AG08395 (cell line): ENCODE measurements around the gene FSIP1.

ENCODE experiments used
- DNase-seq: peaks from one replicate; pipeline ENCODE4 v3.0.0; 2012; ENCODE audit warnings: mixed read lengths, low spot score

The FSIP1 gene

DNA sequence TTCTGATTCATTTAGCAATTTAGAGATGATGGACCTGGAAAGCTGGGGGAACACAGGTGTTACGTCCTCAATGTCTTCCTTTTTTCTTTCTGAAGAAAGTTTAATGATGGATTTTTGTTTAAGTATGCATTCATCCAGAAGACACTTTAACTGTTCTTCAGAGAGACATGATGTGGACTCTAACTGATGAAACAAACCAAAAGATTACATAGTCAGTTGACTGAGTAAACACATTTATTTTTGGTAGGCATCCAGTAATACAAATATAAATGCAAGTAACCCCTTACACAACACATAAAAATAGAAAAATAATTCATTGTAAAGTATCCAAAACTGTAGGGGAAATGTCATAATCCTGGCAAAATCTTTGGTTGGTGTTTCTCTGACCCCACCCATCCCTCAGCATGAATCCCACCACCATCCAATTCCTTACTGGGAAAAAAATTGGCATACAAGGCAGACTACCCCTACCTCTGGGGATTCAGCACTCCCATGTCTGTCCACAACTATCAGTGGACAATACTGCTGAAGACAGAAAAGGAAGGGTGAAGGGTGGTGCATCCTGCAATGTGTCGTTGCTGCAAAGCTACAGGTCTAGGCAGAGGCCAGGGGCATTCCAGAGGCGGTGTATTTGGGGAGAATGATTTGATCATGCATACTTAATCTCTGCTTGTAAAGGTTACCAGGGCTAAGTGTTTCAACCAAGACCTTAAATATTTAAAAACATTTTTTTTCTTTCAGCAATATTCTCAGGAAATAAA lies 164.4 kb downstream of the FSIP1 start:
- DNase-seq, result no peak

- DNase-seq, result no peak
Observed at GRCh38 chr15:39616731-39617455, 165.7 kb downstream of the FSIP1 start.

DNA sequence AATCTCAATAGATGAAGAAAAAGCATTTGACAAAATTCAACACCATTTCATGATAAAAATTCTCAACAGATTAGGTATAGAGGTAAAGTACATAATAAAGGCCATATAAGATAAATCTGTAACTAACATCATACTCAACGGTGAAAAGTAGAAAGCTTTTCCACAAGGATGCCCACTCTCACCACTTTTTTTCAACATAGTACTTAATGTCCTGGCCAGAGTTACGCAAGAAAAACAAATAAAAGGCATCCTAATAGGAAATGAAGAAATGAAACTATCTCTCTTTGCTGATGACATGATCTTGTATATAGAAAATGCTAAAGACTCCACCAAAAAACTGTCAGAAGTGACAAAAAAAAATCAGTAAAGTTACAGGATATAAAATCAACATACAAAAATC lies 168.8 kb downstream of the FSIP1 start:
- DNase-seq, result no peak

DNA sequence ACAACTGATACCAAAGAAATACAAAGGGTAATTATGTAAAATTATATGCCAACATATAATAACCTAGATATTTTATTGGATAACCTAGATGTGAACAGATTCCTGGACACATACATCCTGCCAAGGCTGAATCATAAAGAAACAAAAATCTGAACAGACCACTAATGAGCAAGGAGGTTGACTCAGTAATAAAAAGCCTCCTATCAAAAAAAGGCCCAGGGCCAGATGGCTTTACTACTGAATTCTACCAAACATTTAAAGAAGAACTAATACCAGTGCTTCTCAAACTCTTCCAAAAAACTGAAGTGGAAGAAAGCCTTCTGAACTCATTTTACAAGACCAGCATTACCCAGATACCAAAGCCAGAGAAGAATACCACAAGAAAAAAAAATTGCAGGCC lies 169.4 kb downstream of the FSIP1 start:
- DNase-seq, result no peak

GRCh38 chr15:39610665-39611064 lies 172.0 kb downstream of the FSIP1 start:
- no peak for DNase-seq

DNA sequence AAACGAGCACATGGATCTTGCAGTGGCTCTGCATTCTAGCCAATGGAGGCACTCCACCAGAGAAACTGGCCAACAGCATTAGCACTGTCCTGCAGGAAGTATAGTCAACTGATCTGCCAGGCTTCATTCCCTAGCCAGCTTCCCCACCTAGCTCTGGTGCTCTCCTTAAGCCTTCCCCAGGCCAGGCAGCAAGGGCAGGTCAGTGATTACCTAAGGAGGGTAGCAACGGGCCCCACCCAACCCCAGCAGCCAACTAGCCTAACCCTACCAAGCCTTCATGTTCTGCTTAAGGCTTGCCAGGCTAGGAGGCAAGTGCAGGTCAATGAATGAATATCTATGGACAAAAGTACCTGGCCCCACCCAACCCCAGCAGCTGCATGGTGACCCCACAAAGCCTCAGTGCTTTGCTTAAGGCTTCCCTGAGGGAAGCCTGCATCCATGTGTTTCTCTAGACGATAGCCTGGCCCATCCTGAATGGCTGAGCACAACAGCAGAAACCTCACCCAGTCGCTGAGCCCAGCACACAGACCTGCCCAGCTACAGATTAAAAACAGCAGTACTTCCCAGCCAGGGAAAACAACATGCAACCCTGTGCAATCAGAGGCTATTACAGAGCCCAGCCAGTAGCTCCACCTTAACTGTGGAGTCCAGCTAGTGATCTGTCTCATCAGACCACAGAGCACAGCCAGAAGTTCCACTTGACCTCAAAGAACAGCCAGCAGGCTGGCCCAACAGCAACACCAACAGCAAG lies 173.3 kb downstream of the FSIP1 start:
- DNase-seq, result no peak

DNA sequence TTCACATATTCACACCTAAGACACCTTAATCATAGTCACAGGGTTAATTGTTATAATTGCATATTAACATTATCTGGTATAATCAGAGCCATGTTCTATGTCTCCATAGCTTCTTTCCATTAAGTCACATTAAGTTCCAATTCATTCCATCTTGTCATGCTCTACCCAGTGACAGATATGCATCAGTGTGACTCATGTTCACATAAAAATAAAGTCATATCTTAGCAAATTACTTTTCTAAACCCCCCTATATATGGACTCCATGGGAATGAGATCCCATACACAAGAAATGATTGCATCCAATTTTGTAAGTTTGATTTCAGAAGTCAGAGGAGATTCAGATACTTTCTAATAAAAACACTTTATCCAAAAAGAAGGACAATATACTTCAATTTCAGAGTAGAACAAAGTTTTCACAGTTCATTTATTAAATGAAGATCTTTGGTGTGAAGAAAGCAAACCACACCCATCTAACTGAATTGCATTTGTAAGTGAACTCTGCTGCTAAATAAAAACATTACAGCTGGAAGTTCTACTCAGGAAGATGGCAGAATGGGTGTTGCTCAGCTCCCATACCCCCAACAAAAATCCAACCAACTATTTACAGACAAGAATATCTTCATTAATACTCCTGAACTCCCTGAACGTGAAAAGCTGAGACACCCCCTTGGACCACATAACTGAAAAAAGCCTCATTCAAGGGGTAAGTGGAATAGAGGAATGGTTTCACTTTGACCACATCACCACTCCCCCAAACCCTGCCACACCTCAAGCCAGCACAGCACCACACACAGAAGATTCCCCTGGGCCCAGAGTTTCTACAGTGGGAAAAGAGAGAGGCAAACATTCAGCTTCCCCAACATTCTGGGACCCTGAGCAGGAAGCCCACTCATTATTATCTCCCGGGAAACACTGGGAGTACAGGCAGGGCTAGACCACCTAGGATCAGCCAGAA lies 174.2 kb downstream of the FSIP1 start:
- no peak for DNase-seq

DNA sequence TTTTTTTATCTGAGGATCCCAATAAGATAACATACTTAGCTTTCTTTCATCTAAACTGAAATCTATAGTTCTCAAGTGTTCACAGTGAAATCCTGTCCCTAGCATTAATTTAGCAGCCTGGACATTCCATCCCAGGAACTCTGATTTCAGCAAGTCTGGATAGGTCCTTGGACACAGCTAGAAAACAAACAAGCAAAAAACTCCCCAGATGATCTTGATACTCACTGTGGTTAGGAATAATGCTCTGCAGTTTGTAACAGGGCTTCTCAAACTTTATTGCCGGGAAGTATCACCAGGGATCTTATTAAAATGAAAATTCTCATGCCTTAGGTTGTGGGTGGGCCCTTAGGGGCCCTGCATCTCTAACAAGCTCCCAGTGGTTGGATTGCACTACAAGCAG lies 177.5 kb downstream of the FSIP1 start:
- DNase-seq, result no peak

DNA sequence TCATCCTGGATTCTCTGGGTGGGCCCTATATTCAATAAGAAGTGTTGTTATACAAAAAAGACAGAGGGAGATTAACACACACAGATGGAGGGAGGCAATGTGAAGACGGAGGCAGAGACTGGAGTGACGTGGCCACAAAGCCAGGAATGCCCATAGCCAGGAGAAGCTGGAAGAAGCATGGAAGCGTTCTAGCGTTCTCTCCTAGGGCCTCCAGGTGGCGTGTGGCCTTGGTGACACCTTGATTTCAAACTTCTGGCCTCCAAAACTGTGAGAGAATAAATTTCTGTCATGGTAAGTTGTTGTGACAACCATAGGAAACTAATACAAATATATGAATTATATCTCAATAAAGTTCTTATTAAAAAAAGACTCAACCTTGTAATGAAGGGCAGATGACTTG lies 180.5 kb downstream of the FSIP1 start:
- no peak for DNase-seq

DNA sequence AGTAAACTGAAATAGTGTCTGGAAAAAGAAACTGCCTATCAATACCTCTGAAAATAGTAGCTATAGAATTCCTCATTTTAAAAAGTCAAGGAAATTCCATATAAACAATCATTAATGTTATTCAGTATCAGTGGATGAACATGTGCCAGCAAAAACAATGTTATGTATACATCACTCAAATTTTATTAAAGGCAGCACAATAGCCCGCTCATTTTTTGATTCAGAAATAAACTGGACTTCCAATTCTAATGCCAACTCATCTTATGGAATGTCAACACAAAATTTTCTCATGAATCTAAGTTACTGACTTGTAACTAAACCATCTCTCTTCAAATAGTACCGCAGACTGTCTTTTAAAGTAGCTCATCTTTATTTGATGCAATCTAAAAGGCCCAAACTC lies 182.8 kb downstream of the FSIP1 start:
- no peak for DNase-seq

- DNase-seq, result no peak
Observed at GRCh38 chr15:39598958-39599845, 183.4 kb downstream of the FSIP1 start.

GRCh38 chr15:39598186-39598850 lies 184.3 kb downstream of the FSIP1 start:
- DNase-seq, result no peak

DNA sequence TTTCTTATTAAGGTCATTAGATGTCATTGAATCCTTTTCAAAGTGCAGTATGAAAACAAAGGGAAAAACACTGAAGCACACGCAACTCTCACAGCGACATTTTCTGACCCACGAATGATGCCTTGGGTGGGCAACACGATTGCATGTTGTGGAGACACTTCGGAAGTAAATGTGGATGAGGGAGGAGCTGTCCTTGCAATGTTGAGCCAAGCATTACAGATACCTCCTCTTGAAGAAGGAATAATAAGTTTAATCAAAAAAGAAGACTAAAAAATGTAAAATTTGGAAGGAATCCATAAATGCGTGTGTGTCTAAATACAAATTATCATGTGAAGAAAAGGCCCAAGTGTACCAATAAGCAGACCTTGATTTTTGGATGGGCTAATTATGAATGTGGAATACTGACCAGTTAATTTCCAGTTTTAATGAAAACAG lies 184.9 kb downstream of the FSIP1 start:
- no peak for DNase-seq

DNA sequence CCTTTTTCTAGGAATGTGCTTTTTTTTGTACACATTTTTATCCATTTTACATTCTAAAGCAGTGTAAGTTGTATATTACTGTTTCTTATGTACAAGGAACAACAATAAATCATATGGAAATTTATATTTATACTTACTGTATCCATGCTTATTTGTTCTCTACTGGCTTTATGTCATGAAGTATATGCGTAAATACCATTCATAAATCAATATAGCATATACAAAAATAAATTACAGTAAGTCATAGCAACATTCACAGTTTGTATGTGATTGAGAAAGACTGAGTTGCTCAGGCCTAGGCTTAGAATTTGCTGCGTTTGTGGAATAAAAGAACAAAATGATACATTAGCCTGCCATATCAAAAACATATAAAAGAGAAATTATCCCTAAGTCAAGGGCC lies 185.3 kb downstream of the FSIP1 start:
- no peak for DNase-seq

GRCh38 chr15:39596358-39597051 lies 186.1 kb downstream of the FSIP1 start:
- no peak for DNase-seq

- no peak for DNase-seq
Observed at GRCh38 chr15:39595338-39596221, 187.1 kb downstream of the FSIP1 start.

- DNase-seq, result no peak
Observed at GRCh38 chr15:39594446-39595337, 187.9 kb downstream of the FSIP1 start.
